ENCODE measurements around the gene SND1. TPM values are rescaled to one million over a fixed set of nuclear protein-coding genes. Genes with fewer than 3 reads are reported as not detected.

Gene SND1
- total and polyA plus RNA-seq, 2 donors (not counting 3 experiments of a cell fraction or from before 2014, with no cell fraction given): 116 to 249 TPM

GRCh38 chr7:128014811-128015210 lies 362.8 kb downstream of the SND1 start:
- intact Hi-C loops (cut with micrococcal nuclease): no loop called here
- FAIRE-seq (no peak), DNase-seq (ENCODE audit: low read depth, low spot score) (no peak)
- Histone ChIP-seq H3K4me1 (ENCODE audit: control insufficient read depth, extremely low read depth, insufficient read depth, low read length) (peaks cover 8% of the 10 kb centered on the region), H2AFZ (ENCODE audit: low read depth, low read length) (no peak overlapping the region), H3K9me1 (replicated peaks; ENCODE audit: control insufficient read depth, extremely low read depth, insufficient read depth, low read length) (no peaks in the 10 kb centered on the region), H3K27ac (ENCODE audit: insufficient read depth, low read depth, low read length) (no peak overlapping the region), H3K27me3 (ENCODE audit: control insufficient read depth in 2 of 2, insufficient read depth in 2 of 2, low read length in 2 of 2) (no peaks in the 10 kb centered on the region), H3K4me3 (replicated peaks in 1 of 3; ENCODE audit: insufficient read depth in 1 of 3, low read depth in 1 of 3, low read length in 3 of 3) (no peak overlapping the region), H3K9ac (replicated peaks; ENCODE audit: extremely low read depth, insufficient read depth, low read length) (no peak overlapping the region), H3K79me2 (ENCODE audit: control insufficient read depth, insufficient read depth, low read length) (no peaks in the 10 kb centered on the region), H3K36me3 (ENCODE audit: control insufficient read depth in 2 of 2, extremely low read depth in 1 of 2, insufficient read depth in 2 of 2, low read length in 2 of 2) (no peaks in the 10 kb centered on the region), H3K9me3 (replicated peaks; ENCODE audit: control insufficient read depth, insufficient read depth, low read length) (no peaks in the 10 kb centered on the region), H3K4me2 (ENCODE audit: insufficient read depth, low read length) (no peak overlapping the region), H4K20me1 (replicated peaks; ENCODE audit: control insufficient read depth, extremely low read depth, insufficient read depth, low read length) (no peaks in the 10 kb centered on the region)
- BruUV-seq (replicated peaks): no TSS peak
- TF ChIP-seq MAX (IDR thresholded peaks at IDR 0.05; ENCODE audit: insufficient read depth, insufficient read length) (no peak), GATA2 (IDR thresholded peaks at IDR 0.05; ENCODE audit: insufficient read depth, insufficient read length, low read depth, low read length) (no peak), FOS (IDR thresholded peaks at IDR 0.05; ENCODE audit: borderline replicate concordance, insufficient read depth, low read length) (no peak), JUN (IDR thresholded peaks at IDR 0.05; ENCODE audit: borderline replicate concordance, insufficient read depth, insufficient read length, low read depth) (no peak), MYC (IDR thresholded peaks at IDR 0.05; ENCODE audit: low read depth, low read length) (no peak), EZH2 (IDR thresholded peaks at IDR 0.05; ENCODE audit: borderline replicate concordance, low read depth, low read length, severe bottlenecking) (no peak), POLR2AphosphoS5 (IDR thresholded peaks at IDR 0.05; ENCODE audit: insufficient read depth, low read depth, low read length) (no peak), POLR2A (IDR thresholded peaks at IDR 0.05; ENCODE audit: low read depth, low read length) (no peak)
- ChIA-PET CTCF (interaction anchor here (1.0 to 1.2 kb wide), 3 partner anchors 31 to 174 kb away, joined by 3 read pairs; no protein-coding TSS in a partner anchor), POLR2A (no interaction called here)
- dilution Hi-C loops (cut with MboI; ENCODE audit: extremely low pct_ligation_motif_present, low sequenced_read_pairs): no loop called here

- peaks cover 8% of the 10 kb centered on the region for H3K4me1 ChIP-seq (ENCODE audit: control insufficient read depth, extremely low read depth, insufficient read depth, low read length)
- no peak overlapping the region for H3K9ac ChIP-seq (replicated peaks; ENCODE audit: extremely low read depth, insufficient read depth, low read length)
- H3K9me3 ChIP-seq (replicated peaks; ENCODE audit: control insufficient read depth, insufficient read depth, low read length): no peaks in the 10 kb centered on the region
- H3K27me3 ChIP-seq (ENCODE audit: control insufficient read depth in 2 of 2, insufficient read depth in 2 of 2, low read length in 2 of 2): no peaks in the 10 kb centered on the region
- CTCF ChIA-PET: interaction anchor here (0.7 to 1.2 kb wide), 3 partner anchors 9 to 26 kb away, joined by 3 to 6 read pairs (median 5); partner anchors contain the start of gene LRRC4
- TF ChIP-seq GATA2 (IDR thresholded peaks at IDR 0.05; ENCODE audit: insufficient read depth, insufficient read length, low read depth, low read length) (no peak), FOS (IDR thresholded peaks at IDR 0.05; ENCODE audit: borderline replicate concordance, insufficient read depth, low read length) (no peak)
- intact Hi-C loops (cut with micrococcal nuclease): no loop called here
- H3K4me3 ChIP-seq (replicated peaks in 1 of 3; ENCODE audit: insufficient read depth in 1 of 3, low read depth in 1 of 3, low read length in 3 of 3): no peak overlapping the region
- H3K79me2 ChIP-seq (ENCODE audit: control insufficient read depth, insufficient read depth, low read length): no peaks in the 10 kb centered on the region
- dilution Hi-C loops (cut with MboI; ENCODE audit: extremely low pct_ligation_motif_present, low sequenced_read_pairs): no loop called here
- no peak overlapping the region for H3K27ac ChIP-seq (ENCODE audit: insufficient read depth, low read depth, low read length)
- peaks cover 0 to 2% of the 10 kb centered on the region in 2 experiments for H3K36me3 ChIP-seq (ENCODE audit: control insufficient read depth in 2 of 2, extremely low read depth in 1 of 2, insufficient read depth in 2 of 2, low read length in 2 of 2)
- no TSS peak for BruUV-seq (replicated peaks)
- POLR2A ChIA-PET: interaction anchor here (0.7 kb wide), 1 partner anchor 145 kb away, joined by 3 read pairs; no protein-coding TSS in a partner anchor
- DNase-seq (ENCODE audit: low read depth, low spot score) (no peak), FAIRE-seq (peak; percentile 18)
- H4K20me1 ChIP-seq (replicated peaks; ENCODE audit: control insufficient read depth, extremely low read depth, insufficient read depth, low read length): no peaks in the 10 kb centered on the region
- no peaks in the 10 kb centered on the region for H3K9me1 ChIP-seq (replicated peaks; ENCODE audit: control insufficient read depth, extremely low read depth, insufficient read depth, low read length)
- no peak overlapping the region for H3K4me2 ChIP-seq (ENCODE audit: insufficient read depth, low read length)
- no peak overlapping the region for H2AFZ ChIP-seq (ENCODE audit: low read depth, low read length)
These were observed 365.5 kb downstream of the SND1 start for GRCh38 chr7:128017460-128017859.

All from endothelial cell of umbilical vein (primary cell).